Calu3 (cell line): ENCODE data around the gene CIB4. TPM values are rescaled to one million over a fixed set of nuclear protein-coding genes. Genes with fewer than 3 reads are reported as not detected.

Source experiments
- BruUV-seq: library from RNA; stranded (reverse); fragments of 400-500 nt; replicated peaks from 2 replicates; lab custom pipeline; 2021; lab: Mats Ljungman, UMichigan
- CTCF ChIA-PET: fragments of 300-600 bp; sonication (Branson Sonifier 250); formaldehyde crosslinking; loops from one replicate; lab custom pipeline; 2022; ENCODE audit warnings: antibody characterized with exemption; lab: Charles Lee
- DNase-seq: peaks from one replicate; pipeline ENCODE4 v3.0.0; 2022
- H3K27ac Mint-ChIP-seq: one replicate; pipeline ENCODE4 v1.8.0; 2022; ENCODE audit warnings: mixed read lengths; ENCODE audit not compliant: unreplicated experiment
- H3K27me3 Mint-ChIP-seq: one replicate; pipeline ENCODE4 v1.8.0; 2022; ENCODE audit warnings: mixed read lengths; ENCODE audit not compliant: unreplicated experiment
- H3K36me3 Mint-ChIP-seq: one replicate; pipeline ENCODE4 v1.8.0; 2022; ENCODE audit warnings: mild to moderate bottlenecking, moderate library complexity, mixed read lengths; ENCODE audit not compliant: insufficient read depth, unreplicated experiment
- H3K4me1 Mint-ChIP-seq: one replicate; pipeline ENCODE4 v1.8.0; 2022; ENCODE audit warnings: mild to moderate bottlenecking, low read depth, mixed read lengths; ENCODE audit not compliant: unreplicated experiment
- H3K4me3 Mint-ChIP-seq: one replicate; pipeline ENCODE4 v1.8.0; 2022; ENCODE audit warnings: mild to moderate bottlenecking, low read depth, moderate library complexity, mixed read lengths; ENCODE audit not compliant: unreplicated experiment
- H3K9me3 Mint-ChIP-seq: one replicate; pipeline ENCODE4 v1.8.0; 2022; ENCODE audit warnings: low read depth, mixed read lengths; ENCODE audit not compliant: unreplicated experiment
- intact Hi-C: fragments of 100-400 bp; cut with micrococcal nuclease; formaldehyde crosslinking; loops from one replicate; pipeline ENCODE4 v1.10.0; 2022; ENCODE audit not compliant: unreplicated experiment
- total RNA-seq: library from RNA; stranded (reverse); gene quantifications from 2 replicates; pipeline ENCODE4 v1.2.3, GENCODE V29; 2022
- TF ChIP-seq, protein P1 (sequence below): fragments of 200-600 bp; IDR thresholded peaks from one replicate; pipeline ENCODE4 v1.8.0; 2022; ENCODE audit warnings: antibody characterized with exemption; ENCODE audit not compliant: unreplicated experiment

Gene CIB4
- total RNA-seq, 1 experiment from 2014 or later = not detected

GRCh38 chr2:26537069-26537825 is 103.9 kb downstream of the CIB4 start:
- Mint-ChIP-seq H3K27me3 (peaks cover 58% of the 10 kb centered on the region), H3K9me3 (no peaks in the 10 kb centered on the region), H3K27ac (no peak overlapping the region), H3K4me3 (no peak overlapping the region), H3K4me1 (peaks cover 7% of the 10 kb centered on the region), H3K36me3 (no peaks in the 10 kb centered on the region)
- no TSS peak for BruUV-seq
- CTCF ChIA-PET = interaction anchor here (1.1 kb wide), 1 partner anchor 40 kb away, joined by 3 read pairs; no protein-coding TSS in a partner anchor
- TF ChIP-seq, protein P1, sequence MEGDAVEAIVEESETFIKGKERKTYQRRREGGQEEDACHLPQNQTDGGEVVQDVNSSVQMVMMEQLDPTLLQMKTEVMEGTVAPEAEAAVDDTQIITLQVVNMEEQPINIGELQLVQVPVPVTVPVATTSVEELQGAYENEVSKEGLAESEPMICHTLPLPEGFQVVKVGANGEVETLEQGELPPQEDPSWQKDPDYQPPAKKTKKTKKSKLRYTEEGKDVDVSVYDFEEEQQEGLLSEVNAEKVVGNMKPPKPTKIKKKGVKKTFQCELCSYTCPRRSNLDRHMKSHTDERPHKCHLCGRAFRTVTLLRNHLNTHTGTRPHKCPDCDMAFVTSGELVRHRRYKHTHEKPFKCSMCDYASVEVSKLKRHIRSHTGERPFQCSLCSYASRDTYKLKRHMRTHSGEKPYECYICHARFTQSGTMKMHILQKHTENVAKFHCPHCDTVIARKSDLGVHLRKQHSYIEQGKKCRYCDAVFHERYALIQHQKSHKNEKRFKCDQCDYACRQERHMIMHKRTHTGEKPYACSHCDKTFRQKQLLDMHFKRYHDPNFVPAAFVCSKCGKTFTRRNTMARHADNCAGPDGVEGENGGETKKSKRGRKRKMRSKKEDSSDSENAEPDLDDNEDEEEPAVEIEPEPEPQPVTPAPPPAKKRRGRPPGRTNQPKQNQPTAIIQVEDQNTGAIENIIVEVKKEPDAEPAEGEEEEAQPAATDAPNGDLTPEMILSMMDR = no peak
- no peak for DNase-seq
- intact Hi-C loops = no loop called here

DNA sequence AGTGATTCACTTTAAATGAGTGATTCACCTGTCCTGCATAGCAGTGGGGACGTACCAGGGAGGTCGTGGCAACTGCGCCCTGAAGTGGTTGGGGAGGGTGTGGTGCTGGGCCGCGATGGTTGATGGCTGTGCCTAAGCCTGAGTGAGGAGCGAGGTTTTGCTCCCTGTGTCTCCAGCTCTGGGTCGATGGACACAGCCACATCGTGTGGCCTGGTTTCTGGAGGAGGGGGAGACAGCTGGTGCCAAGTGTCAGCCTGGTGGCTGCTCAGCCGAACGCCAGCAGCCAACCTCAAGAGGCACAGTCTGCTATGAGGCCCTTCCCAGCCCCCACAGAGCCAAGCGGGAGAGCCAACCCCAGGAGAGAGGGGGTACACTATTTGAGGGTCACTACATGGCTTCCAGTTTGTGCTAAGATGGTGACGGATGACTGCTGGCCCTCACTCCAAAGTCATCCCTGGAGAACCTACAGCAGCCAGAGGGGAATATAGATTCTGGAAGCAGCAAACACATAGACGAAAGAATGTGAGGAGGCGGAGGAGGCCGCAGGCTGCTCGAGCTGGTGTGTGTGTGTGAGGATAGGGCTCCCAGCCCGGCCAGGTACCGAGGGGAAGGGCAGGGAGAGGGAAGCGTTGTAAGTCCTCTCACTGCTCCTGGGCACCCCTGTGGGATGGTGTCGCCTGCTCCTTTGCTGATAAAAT is 104.6 kb downstream of the CIB4 start:
- intact Hi-C loops = no loop called here
- TF ChIP-seq, protein P1 = no peak
- Mint-ChIP-seq H3K27me3 (peaks cover 58% of the 10 kb centered on the region), H3K27ac (no peak overlapping the region), H3K4me3 (no peak overlapping the region), H3K9me3 (no peaks in the 10 kb centered on the region), H3K4me1 (no peaks in the 10 kb centered on the region), H3K36me3 (no peaks in the 10 kb centered on the region)
- no TSS peak for BruUV-seq
- CTCF ChIA-PET = no interaction called here
- DNase-seq = no peak

- Mint-ChIP-seq H3K27me3 (peaks cover 65% of the 10 kb centered on the region), H3K36me3 (no peaks in the 10 kb centered on the region), H3K27ac (no peak overlapping the region), H3K9me3 (no peaks in the 10 kb centered on the region), H3K4me1 (no peaks in the 10 kb centered on the region), H3K4me3 (no peak overlapping the region)
- BruUV-seq = no TSS peak
- intact Hi-C loops = no loop called here
- DNase-seq = no peak
- CTCF ChIA-PET = interaction anchor here (0.6 kb wide), 1 partner anchor 91 kb away, joined by 4 read pairs; no protein-coding TSS in a partner anchor
- TF ChIP-seq, protein P1 = no peak
These were observed 105.4 kb downstream of the CIB4 start for GRCh38 chr2:26535663-26536275.

GRCh38 chr2:26534865-26535662 is 106.1 kb downstream of the CIB4 start:
- no peak for DNase-seq
- CTCF ChIA-PET = interaction anchor here (0.6 kb wide), 1 partner anchor 91 kb away, joined by 4 read pairs; no protein-coding TSS in a partner anchor
- TF ChIP-seq, protein P1 = no peak
- no peaks in the 10 kb centered on the region for H3K9me3 Mint-ChIP-seq
- no peak overlapping the region for H3K27ac Mint-ChIP-seq
- BruUV-seq = no TSS peak
- no peak overlapping the region for H3K4me3 Mint-ChIP-seq
- intact Hi-C loops = no loop called here
- no peaks in the 10 kb centered on the region for H3K36me3 Mint-ChIP-seq
- H3K4me1 Mint-ChIP-seq = no peaks in the 10 kb centered on the region
- peaks cover 72% of the 10 kb centered on the region for H3K27me3 Mint-ChIP-seq
